Sigmoid colon (tissue), 7 donors: Measurements from ENCODE around the gene CCDC152. TPM values are rescaled to one million over a fixed set of nuclear protein-coding genes. Genes with fewer than 3 reads are reported as not detected.

Experiments
- DNase-seq: peaks from one replicate; pipeline ENCODE4 v3.0.0-alpha.2; 2019
- H3K27ac ChIP-seq, 4 donors: fragments of 200-600 bp; sonication (generic); one replicate each; pipeline ENCODE4 v1.5.1; 2016 to 2019; ENCODE audit warnings: mild to moderate bottlenecking in 1 of 4
- H3K27me3 ChIP-seq, 3 donors: fragments of 200-600 bp; sonication (generic); one replicate each; pipeline ENCODE4 v1.5.1; 2019; ENCODE audit warnings: mild to moderate bottlenecking in 1 of 3
- H3K36me3 ChIP-seq, 4 donors: fragments of 200-600 bp; sonication (generic); one replicate each; pipeline ENCODE4 v1.5.1; 2016 to 2019
- H3K4me1 ChIP-seq, 4 donors: fragments of 200-600 bp; sonication (generic); one replicate each; pipeline ENCODE4 v1.5.1; 2017 to 2019
- H3K4me3 ChIP-seq, 4 donors: fragments of 200-600 bp; sonication (generic); one replicate each; pipeline ENCODE4 v1.5.1; 2017 to 2019; ENCODE audit warnings: mild to moderate bottlenecking in 2 of 4, moderate library complexity in 1 of 4
- H3K9me3 ChIP-seq, 4 donors: fragments of 200-600 bp in 3 of 4; sonication (generic) in 3 of 4; one replicate each; pipeline versions ENCODE4 v1.5.1 to v1.6.1; 2013 to 2019
- EP300 ChIP-seq, 4 donors: sonication (generic); formaldehyde crosslinking; IDR thresholded peaks; one replicate each; pipeline ENCODE4 v1.6.1; 2017; ENCODE audit warnings: antibody characterized with exemption in 4 of 4
- POLR2A ChIP-seq, 2 donors: fragments of 450-650 bp; IDR thresholded peaks; one replicate each; pipeline ENCODE4 v1.6.1; 2016; ENCODE audit warnings: antibody characterized with exemption in 2 of 2, mild to moderate bottlenecking in 2 of 2, moderate library complexity in 2 of 2
- POLR2AphosphoS5 ChIP-seq, 4 donors: sonication (generic); formaldehyde crosslinking; IDR thresholded peaks; one replicate each; pipeline ENCODE4 v1.6.1; 2017; ENCODE audit warnings: antibody characterized with exemption in 4 of 4
- WGBS, 2 donors: extraction: QIAGEN DNeasy Blood & Tissue Kit; methylation state at CpG; one replicate each; pipeline ENCODE4 v1.1.7; 2013; 5-methylcytosine and 5-hydroxymethylcytosine counted together
- intact Hi-C: fragments of 100-400 bp; cut with DNase I; formaldehyde crosslinking; loops from one replicate; pipeline ENCODE4 v1.15.1; 2023
- polyA plus RNA-seq, 3 donors: library from polyadenylated mRNA; stranded (reverse); fragments of 200-250 nt; gene quantifications; one replicate each; pipeline ENCODE4 v1.2.3, GENCODE V29; 2013
- total RNA-seq, 4 donors: library from RNA; depleted of rRNA; stranded (reverse); fragments of >200 nt; gene quantifications; one replicate each; pipeline ENCODE4 v1.1.0, GENCODE V29; 2016
- TF ChIP-seq, protein P1 (sequence below), 4 experiments: fragments of 450-650 bp in 3 of 4; fragments of 200-600 bp in 1 of 4; IDR thresholded peaks; one replicate each; pipeline ENCODE4 v1.5.1; 2016 to 2019; ENCODE audit warnings: antibody characterized with exemption in 4 of 4, mild to moderate bottlenecking in 3 of 4, moderate library complexity in 2 of 4
- donor health status: healthy with polysubstance abuse.
- donor health status: Bipolar disorder and iron deficiency.
- donor health status: healthy.

Gene CCDC152
- total and polyA plus RNA-seq, 7 donors, result 0.41 to 3.2 (median 1.5) TPM; not detected in 1

DNA sequence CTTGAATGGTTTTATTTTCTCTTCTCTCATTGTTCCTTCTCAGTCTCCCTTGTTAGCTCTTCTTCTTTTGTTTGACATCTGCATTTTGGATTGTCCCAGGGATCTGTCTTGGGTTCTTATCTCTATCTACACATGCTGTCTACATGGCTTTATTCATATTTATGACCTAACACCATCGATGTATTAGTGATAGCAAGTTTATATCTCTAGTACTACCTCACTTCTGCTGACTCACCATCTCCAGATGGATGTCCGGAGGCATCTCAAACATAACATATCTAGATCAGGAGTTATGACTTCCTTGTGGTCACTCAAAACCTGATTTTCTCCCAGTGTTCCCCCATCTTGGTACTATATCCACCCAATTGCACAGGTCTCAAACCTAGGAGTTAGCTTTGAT, 74.3 kb downstream of the CCDC152 start:
- Histone ChIP-seq H3K36me3 (no peaks in the 10 kb centered on the region), H3K27me3 (no peaks in the 10 kb centered on the region), H3K9me3 (no peaks in the 10 kb centered on the region), H3K4me1 (peaks cover 0 to 19% (median 11%) of the 10 kb centered on the region in 4 donors), H3K27ac (no peak overlapping the region), H3K4me3 (no peak overlapping the region)
- WGBS, 2 donors, result 82 to 84% methylated on average over 2 of the region's 2 CpGs
- intact Hi-C loops, result no loop called here
- TF ChIP-seq, protein P1, sequence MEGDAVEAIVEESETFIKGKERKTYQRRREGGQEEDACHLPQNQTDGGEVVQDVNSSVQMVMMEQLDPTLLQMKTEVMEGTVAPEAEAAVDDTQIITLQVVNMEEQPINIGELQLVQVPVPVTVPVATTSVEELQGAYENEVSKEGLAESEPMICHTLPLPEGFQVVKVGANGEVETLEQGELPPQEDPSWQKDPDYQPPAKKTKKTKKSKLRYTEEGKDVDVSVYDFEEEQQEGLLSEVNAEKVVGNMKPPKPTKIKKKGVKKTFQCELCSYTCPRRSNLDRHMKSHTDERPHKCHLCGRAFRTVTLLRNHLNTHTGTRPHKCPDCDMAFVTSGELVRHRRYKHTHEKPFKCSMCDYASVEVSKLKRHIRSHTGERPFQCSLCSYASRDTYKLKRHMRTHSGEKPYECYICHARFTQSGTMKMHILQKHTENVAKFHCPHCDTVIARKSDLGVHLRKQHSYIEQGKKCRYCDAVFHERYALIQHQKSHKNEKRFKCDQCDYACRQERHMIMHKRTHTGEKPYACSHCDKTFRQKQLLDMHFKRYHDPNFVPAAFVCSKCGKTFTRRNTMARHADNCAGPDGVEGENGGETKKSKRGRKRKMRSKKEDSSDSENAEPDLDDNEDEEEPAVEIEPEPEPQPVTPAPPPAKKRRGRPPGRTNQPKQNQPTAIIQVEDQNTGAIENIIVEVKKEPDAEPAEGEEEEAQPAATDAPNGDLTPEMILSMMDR (IDR thresholded peaks at IDR 0.05), result no peak
- TF ChIP-seq EP300 (IDR thresholded peaks at IDR 0.05), result no peak
- no peak for TF ChIP-seq POLR2AphosphoS5 (IDR thresholded peaks at IDR 0.05)
- no peak for TF ChIP-seq POLR2A (IDR thresholded peaks at IDR 0.05)
- no peak for DNase-seq

DNA sequence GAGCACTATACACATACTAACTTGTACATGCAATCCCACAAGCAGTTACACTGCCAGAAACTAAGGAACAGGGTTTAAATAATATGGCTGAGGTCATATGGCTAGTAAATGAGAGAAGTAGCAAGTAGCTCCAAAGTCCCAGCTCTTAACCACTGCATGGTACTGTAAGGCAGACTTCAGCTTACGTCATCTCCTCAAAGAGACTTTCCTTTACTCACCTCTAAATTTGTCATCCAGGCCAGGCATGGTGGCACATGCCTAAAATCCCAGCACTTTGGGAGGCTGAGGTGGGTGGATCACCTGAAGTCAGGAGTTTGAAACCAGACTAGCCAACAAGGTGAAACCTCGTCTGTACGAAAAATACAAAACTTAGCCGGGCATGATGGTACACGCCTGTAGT, 75.4 kb downstream of the CCDC152 start:
- whole genome bisulfite sequencing, 2 donors, result 97% methylated on average over 5 of the region's 5 CpGs
- H3K4me1 ChIP-seq, result peaks cover 0 to 11% (median 4%) of the 10 kb centered on the region in 4 donors

DNA sequence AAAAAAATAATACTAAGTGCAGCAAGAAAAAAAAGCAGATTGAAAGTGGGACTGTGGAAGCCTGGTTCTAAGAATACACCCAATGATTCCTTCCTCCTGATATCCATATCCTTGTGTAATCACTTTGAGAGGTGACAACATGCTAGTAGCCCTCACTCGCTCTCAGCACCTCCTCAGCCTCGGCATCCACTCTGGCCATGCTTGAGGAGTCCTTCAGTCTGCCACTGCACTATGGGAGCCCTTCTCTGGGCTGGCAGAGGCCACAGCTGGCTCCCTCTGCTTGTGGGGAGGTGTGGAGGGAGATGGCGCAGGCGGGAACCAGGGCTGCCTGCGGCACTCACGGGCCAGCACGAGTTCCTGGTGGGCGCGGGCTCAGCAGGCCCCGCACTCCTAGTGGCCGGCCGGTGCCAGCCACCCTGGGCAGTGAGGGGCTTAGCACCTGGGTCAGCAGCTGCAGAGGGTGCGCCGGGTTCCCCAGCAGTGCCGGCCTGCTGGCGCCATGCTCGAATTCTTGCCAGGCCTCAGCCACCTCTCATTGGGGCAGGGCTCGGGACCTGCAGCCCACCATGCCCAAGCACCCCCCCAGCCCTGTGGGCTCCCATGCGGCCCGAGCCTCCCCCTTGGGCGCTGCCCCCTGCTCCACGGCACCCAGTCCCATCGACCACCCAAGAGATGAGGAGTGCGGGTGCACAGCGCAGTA, 79.6 kb downstream of the CCDC152 start:
- no peak for TF ChIP-seq EP300 (IDR thresholded peaks at IDR 0.05)
- no peak for TF ChIP-seq POLR2AphosphoS5 (IDR thresholded peaks at IDR 0.05)
- TF ChIP-seq POLR2A (IDR thresholded peaks at IDR 0.05), result no peak
- TF ChIP-seq, protein P1 (IDR thresholded peaks at IDR 0.05), result no peak
- Histone ChIP-seq H3K4me1 (peaks cover 0 to 9% (median 0%) of the 10 kb centered on the region in 4 donors), H3K9me3 (no peaks in the 10 kb centered on the region), H3K27ac (no peak overlapping the region), H3K4me3 (no peak overlapping the region), H3K36me3 (no peaks in the 10 kb centered on the region), H3K27me3 (no peaks in the 10 kb centered on the region)
- 96 to 98% methylated on average over 25 of the region's 25 CpGs for WGBS, 2 donors
- DNase-seq, result no peak
- intact Hi-C loops, result no loop called here

More for the DNA sequence above, 75.4 kb downstream of the CCDC152 start:
- Histone ChIP-seq H3K27ac (no peak overlapping the region), H3K27me3 (no peaks in the 10 kb centered on the region), H3K9me3 (no peaks in the 10 kb centered on the region), H3K4me3 (no peak overlapping the region), H3K36me3 (no peaks in the 10 kb centered on the region)
- intact Hi-C loops, result no loop called here
- DNase-seq, result no peak
- TF ChIP-seq POLR2AphosphoS5 (IDR thresholded peaks at IDR 0.05), result no peak
- TF ChIP-seq, protein P1 (IDR thresholded peaks at IDR 0.05), result no peak
- no peak for TF ChIP-seq POLR2A (IDR thresholded peaks at IDR 0.05)
- no peak for TF ChIP-seq EP300 (IDR thresholded peaks at IDR 0.05)

DNA sequence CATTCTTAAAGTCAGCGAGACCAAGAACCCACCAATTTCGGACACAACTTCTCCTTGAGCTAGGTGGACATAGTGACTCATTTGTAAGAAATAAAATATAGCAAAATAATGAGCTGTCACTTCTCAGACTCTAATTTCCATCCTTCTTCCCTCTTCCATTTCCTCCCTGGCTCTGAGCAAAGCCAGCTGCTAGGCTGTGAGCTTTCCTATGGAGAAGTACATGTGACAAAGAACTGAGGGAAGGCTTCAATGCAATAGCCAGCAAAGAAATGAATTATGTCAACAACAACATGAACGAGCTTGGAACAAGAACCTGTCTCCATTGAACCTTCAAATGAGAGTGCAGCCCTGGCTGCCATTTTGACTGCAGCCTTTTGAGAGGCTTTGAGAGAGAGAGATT, 81.0 kb downstream of the CCDC152 start:
- H3K4me3 ChIP-seq, result no peak overlapping the region
- DNase-seq, result no peak
- H3K4me1 ChIP-seq, result peaks cover 0 to 10% (median under 1%) of the 10 kb centered on the region in 4 donors
- no peaks in the 10 kb centered on the region for H3K36me3 ChIP-seq
- TF ChIP-seq POLR2AphosphoS5 (IDR thresholded peaks at IDR 0.05) (no peak), EP300 (IDR thresholded peaks at IDR 0.05) (no peak), POLR2A (IDR thresholded peaks at IDR 0.05) (no peak)
- TF ChIP-seq, protein P1 (IDR thresholded peaks at IDR 0.05), result no peak
- no peaks in the 10 kb centered on the region for H3K27me3 ChIP-seq
- intact Hi-C loops, result no loop called here
- H3K9me3 ChIP-seq, result no peaks in the 10 kb centered on the region
- WGBS, 2 donors, result 84% methylated on average over 3 of the region's 3 CpGs
- H3K27ac ChIP-seq, result no peak overlapping the region
